Activated CD8-positive, alpha-beta memory T cell treated with anti-CD3 and anti-CD28 coated beads for 24 hours (primary cell): ENCODE data around the gene ANOS1.
"Not testable (repeated sequence)": the region's sequence is repeated elsewhere in the genome, so short reads cannot be mapped to it uniquely, and the experiment has no call there.

Experiments
- DNase-seq: peaks from one replicate; pipeline ENCODE4 v3.0.0-alpha.2; 2020

Gene ANOS1

GRCh38 chrX:8731559-8732395 is at the start of gene ANOS1:
Gene ANOS1 (minus strand): TSS chrX:8732137. CDS start chrX:8732036, 101 bp downstream.
- DNase-seq: no peak

- no peak for DNase-seq
Observed at GRCh38 chrX:8773117-8773516, 41.2 kb upstream of the ANOS1 start.

DNA sequence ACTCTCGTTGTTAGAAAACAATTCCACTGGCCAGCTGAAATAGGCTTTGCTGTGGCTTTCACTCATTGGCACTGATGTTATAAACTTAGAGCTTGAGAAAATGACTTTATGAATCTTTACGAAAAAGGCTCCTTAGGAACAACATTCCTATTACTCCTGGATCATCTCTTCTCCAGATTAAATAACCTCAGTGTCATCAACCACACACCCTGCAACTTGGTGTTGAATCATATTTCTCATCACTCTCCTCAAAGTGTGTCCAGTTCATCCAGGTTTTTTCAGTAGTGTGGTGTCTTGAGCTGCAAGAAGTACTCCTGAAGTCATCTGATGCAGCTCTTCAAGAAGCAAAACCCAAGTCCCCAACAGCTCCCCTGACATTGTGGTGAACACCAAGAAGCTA is 28.1 kb upstream of the ANOS1 start:
- DNase-seq: no peak

GRCh38 chrX:8758706-8759105 is 26.8 kb upstream of the ANOS1 start:
- not testable (repeated sequence) for DNase-seq

- DNase-seq: not testable (repeated sequence)
Observed at GRCh38 chrX:8757609-8758389, 25.9 kb upstream of the ANOS1 start.

DNA sequence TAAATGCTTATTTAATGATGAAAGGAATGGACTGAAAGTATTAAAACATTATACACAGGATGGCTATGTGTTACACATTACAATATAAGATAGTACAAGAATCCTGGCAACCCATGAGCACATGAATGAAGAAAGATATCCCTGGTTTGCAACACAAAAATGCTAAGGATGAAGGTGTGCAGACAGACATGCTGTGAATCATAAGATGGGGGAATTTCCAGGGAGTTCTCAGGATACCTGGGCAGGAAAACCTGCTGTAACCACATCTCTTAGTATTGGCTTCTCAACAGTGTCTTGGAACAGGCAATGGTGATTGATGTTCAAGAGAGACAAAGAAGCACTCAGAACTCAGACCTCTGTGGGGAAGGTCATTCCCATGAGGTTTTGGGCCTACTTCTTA is 23.9 kb upstream of the ANOS1 start:
- no peak for DNase-seq

GRCh38 chrX:8755116-8755515 is 23.2 kb upstream of the ANOS1 start:
- DNase-seq: no peak

DNA sequence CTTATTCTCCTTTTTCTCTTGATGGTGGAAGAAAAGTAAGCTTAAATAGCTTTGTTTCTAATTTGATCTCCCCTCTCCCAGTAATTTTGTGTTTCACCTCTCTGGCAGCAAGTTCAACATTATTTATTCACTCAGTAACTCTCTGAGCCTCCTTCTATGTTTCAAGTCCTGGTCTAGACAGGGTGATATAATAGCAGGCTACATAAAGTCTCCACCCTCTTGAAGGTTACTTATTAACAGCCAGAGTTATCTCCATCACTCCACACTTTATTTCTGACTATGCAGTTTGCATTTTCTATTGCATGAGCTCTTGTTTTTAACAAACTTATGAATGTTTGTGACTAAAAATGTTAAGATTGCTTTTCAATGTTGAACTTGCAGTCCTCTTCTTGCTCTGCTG is 17.8 kb upstream of the ANOS1 start:
- DNase-seq: no peak

GRCh38 chrX:8748855-8749254 is 16.9 kb upstream of the ANOS1 start:
- no peak for DNase-seq

- peak; percentile 80 for DNase-seq
Observed at GRCh38 chrX:8743126-8743732, 11.3 kb upstream of the ANOS1 start.

DNA sequence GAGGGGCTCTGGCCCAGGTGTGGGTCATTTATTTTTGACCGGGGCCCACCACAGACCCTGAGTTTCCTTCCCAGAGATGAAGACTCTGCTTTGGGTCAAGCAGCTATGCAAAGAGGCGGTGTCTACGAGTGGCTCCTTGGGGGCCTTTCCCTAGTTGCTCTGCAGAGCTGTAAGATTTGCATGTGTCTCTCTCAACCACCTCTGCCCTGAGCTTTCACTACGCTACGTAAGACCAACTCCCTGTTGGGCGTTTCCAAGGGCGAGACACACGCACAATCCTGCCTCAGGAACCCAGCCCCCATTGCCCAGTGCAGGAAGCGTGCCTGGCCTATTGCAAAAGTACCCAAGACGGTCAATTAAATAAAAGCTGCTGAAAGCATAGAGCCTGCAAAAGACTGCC is 10.0 kb upstream of the ANOS1 start:
- no peak for DNase-seq

GRCh38 chrX:8738588-8739189 is 6.8 kb upstream of the ANOS1 start:
- no peak for DNase-seq

GRCh38 chrX:8737883-8738282 is 5.9 kb upstream of the ANOS1 start:
- DNase-seq: no peak

- DNase-seq: no peak
Observed at GRCh38 chrX:8730812-8731558, 952 bp downstream of the ANOS1 start.

DNA sequence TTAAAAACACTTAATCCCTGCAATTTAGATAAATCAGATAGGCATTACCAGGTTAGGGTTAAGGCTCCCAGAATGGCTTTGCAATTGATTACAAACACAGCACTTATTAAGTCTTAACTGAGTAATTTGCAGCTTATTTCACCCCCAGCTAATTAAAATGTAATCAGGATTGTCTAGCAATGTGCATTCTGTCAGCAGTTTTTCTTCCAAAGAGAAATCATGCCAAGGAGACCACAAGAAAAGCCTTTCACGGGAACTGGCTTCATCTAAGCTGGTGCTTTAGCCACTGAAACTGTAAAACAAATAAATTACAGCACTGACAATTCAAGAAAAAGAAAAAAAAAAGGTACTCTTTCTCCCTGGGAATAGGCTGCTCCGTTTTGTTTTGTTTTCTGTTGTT is 2.1 kb downstream of the ANOS1 start:
- DNase-seq: no peak

GRCh38 chrX:8728932-8729535 is 2.9 kb downstream of the ANOS1 start:
- DNase-seq: no peak

- no peak for DNase-seq
Observed at GRCh38 chrX:8726031-8726652, 5.8 kb downstream of the ANOS1 start.

DNA sequence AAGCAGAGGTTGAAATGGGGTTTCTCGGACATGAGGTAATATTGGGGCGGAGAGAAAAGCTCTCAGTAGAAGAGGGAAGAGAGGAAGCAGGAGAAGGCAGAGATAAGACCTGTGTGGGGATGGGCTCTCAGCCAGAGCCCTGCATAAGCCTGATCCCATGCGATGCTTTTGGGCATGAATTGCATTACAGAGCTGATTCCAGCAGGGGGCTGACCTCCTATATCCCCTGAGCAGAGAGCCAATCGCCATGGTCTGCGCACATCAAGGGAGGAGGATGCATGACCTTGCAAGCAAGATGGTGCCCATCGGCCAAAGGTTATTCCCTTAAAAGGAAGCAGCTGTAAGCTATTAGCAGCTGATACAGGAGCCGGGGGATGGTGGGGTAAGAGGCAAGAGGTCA is 7.6 kb downstream of the ANOS1 start:
- no peak for DNase-seq

GRCh38 chrX:8721536-8721935 is 10.4 kb downstream of the ANOS1 start:
- DNase-seq: no peak

GRCh38 chrX:8720136-8720535 is 11.8 kb downstream of the ANOS1 start:
- no peak for DNase-seq

DNA sequence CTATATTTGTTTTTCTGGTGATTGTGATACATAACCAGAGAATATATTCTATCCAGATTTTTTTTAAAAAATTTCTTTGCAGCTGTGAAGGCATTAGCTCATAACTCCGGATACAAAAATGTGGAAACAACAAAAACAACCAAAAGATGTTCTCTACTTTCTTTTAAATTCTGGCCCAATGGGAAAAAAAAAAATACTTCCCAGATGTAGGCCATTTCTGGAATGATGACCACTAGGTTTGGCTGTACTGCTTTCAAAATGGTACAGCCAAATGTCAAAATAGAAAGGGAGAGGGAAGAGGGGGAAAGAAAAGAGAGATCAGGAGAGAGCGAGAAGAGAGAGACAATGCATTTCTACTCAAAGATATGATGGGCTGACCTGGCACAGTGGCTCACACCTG is 14.6 kb downstream of the ANOS1 start:
- no peak for DNase-seq

DNA sequence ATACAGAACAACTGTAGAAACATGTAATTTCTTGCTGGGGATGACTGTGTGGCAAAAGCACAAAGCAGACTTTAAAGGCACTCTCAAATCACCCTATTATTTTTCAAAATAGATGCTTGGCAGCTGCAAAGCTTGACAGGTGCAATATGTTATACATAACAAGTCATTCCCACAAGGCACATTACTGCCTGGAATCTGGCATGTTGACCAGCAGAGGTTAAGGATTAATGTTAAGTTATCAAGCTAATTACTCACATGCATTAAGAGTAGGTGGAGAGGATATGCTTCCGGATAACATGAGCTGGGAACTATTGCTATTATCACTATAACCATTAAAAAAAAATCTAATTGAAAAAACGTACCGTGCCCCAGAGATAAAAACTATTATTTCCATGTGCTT is 17.8 kb downstream of the ANOS1 start:
- no peak for DNase-seq
